H9 (cell line): Measurements from ENCODE around the gene WNT7B. TPM values are rescaled to one million over a fixed set of nuclear protein-coding genes. Genes with fewer than 3 reads are reported as not detected.
A peak's percentile ranks its signal among the peaks of the same experiment; 100 is the strongest.

Source experiments
- DNase-seq: peaks from one replicate; pipeline ENCODE4 v3.0.0-alpha.2; 2017
- H2AFZ ChIP-seq: one replicate; pipeline ENCODE4 v1.6.1; 2013; ENCODE audit warnings: mild to moderate bottlenecking, low read length, control low read depth, moderate library complexity
- H2AK5ac ChIP-seq: 2 replicates; pipeline ENCODE4 v1.6.1; 2013; ENCODE audit warnings: low read length, control low read depth, mixed read lengths; ENCODE audit not compliant: insufficient read length
- H2BK120ac ChIP-seq: one replicate; pipeline ENCODE4 v1.6.1; 2013; ENCODE audit warnings: low read depth, mild to moderate bottlenecking, low read length, control low read depth, inconsistent platforms; ENCODE audit not compliant: poor library complexity, severe bottlenecking
- H2BK12ac ChIP-seq: 2 replicates; pipeline ENCODE4 v1.6.1; 2013; ENCODE audit warnings: low read length, control low read depth, mixed read lengths, low read depth; ENCODE audit not compliant: insufficient read length
- H2BK15ac ChIP-seq: 2 replicates; pipeline ENCODE4 v1.6.1; 2013; ENCODE audit warnings: low read depth, low read length, control low read depth
- H2BK20ac ChIP-seq: one replicate; pipeline ENCODE4 v1.6.1; 2013; ENCODE audit warnings: low read depth, mild to moderate bottlenecking, low read length, control low read depth, inconsistent platforms; ENCODE audit not compliant: poor library complexity, severe bottlenecking
- H2BK5ac ChIP-seq: 2 replicates; pipeline ENCODE4 v1.6.1; 2013; ENCODE audit warnings: low read length, control low read depth, mixed read lengths; ENCODE audit not compliant: insufficient read length
- H3K14ac ChIP-seq: 2 replicates; pipeline ENCODE4 v1.6.1; 2013; ENCODE audit warnings: low read length, control low read depth; ENCODE audit not compliant: insufficient read depth
- H3K18ac ChIP-seq: 2 replicates; pipeline ENCODE4 v1.6.1; 2013; ENCODE audit warnings: low read depth, mild to moderate bottlenecking, mixed read lengths, low read length, control low read depth; ENCODE audit not compliant: insufficient read length
- H3K23ac ChIP-seq: 2 replicates; pipeline ENCODE4 v1.6.1; 2013; ENCODE audit warnings: low read length, control low read depth, mixed read lengths, low read depth; ENCODE audit not compliant: insufficient read length
- H3K23me2 ChIP-seq: 2 replicates; pipeline ENCODE4 v1.6.1; 2013; ENCODE audit warnings: low read depth, mild to moderate bottlenecking, mixed read lengths, low read length, control low read depth; ENCODE audit not compliant: insufficient read length, poor library complexity, severe bottlenecking
- H3K27ac ChIP-seq: 2 replicates; pipeline ENCODE4 v1.5.1; 2013; ENCODE audit warnings: low read length, control low read depth, mixed read lengths, low read depth; ENCODE audit not compliant: insufficient read length
- H3K27me3 ChIP-seq: 2 replicates; pipeline ENCODE4 v1.6.1; 2013; ENCODE audit warnings: low read length, control low read depth, inconsistent platforms; ENCODE audit not compliant: insufficient read depth
- H3K4ac ChIP-seq: 2 replicates; pipeline ENCODE4 v1.6.1; 2013; ENCODE audit warnings: low read depth, mild to moderate bottlenecking, control low read depth, inconsistent platforms, low read length, moderate library complexity
- H3K4me1 ChIP-seq: 2 replicates; pipeline ENCODE4 v1.6.1; 2013; ENCODE audit warnings: low read length, control low read depth, inconsistent platforms; ENCODE audit not compliant: insufficient read depth
- H3K4me2 ChIP-seq: 2 replicates; pipeline ENCODE4 v1.6.1; 2013; ENCODE audit warnings: low read length, control low read depth, mixed read lengths; ENCODE audit not compliant: insufficient read length, insufficient read depth
- H3K56ac ChIP-seq: 2 replicates; pipeline ENCODE4 v1.6.1; 2013; ENCODE audit warnings: low read depth, mild to moderate bottlenecking, mixed read lengths, low read length, control low read depth; ENCODE audit not compliant: insufficient read length
- H3K79me1 ChIP-seq: 2 replicates; pipeline ENCODE4 v1.6.1; 2013; ENCODE audit warnings: low read depth, mild to moderate bottlenecking, moderate library complexity, low read length, control low read depth, inconsistent platforms; ENCODE audit not compliant: insufficient read depth, poor library complexity, severe bottlenecking
- H3K79me2 ChIP-seq: 2 replicates; pipeline ENCODE4 v1.6.1; 2013; ENCODE audit warnings: low read length, control low read depth, inconsistent platforms; ENCODE audit not compliant: insufficient read depth
- H3K9ac ChIP-seq: 2 replicates; pipeline ENCODE4 v1.6.1; 2013; ENCODE audit warnings: low read length, control low read depth, mixed read lengths; ENCODE audit not compliant: insufficient read length; ENCODE audit errors: extremely low read depth
- H3K9me3 ChIP-seq: one replicate; pipeline ENCODE4 v1.6.1; 2013; ENCODE audit warnings: low read depth, low read length, inconsistent platforms; ENCODE audit not compliant: control insufficient read depth
- H3T11ph ChIP-seq: one replicate; pipeline ENCODE4 v1.6.1; 2013; ENCODE audit warnings: mild to moderate bottlenecking, low read length, control low read depth, inconsistent platforms
- H4K20me1 ChIP-seq: one replicate; pipeline ENCODE4 v1.6.1; 2013; ENCODE audit not compliant: control insufficient read depth, insufficient read length, insufficient read depth
- H4K5ac ChIP-seq: 2 replicates; pipeline ENCODE4 v1.6.1; 2013; ENCODE audit warnings: low read depth, mild to moderate bottlenecking, mixed read lengths, low read length, control low read depth; ENCODE audit not compliant: insufficient read length
- H4K8ac ChIP-seq: replicated peaks from 2 replicates; pipeline ENCODE4 v1.6.1; 2013; ENCODE audit warnings: low read length, control low read depth, mixed read lengths, low read depth; ENCODE audit not compliant: insufficient read length
- H4K91ac ChIP-seq: 2 replicates; pipeline ENCODE4 v1.6.1; 2013; ENCODE audit warnings: low read depth, mild to moderate bottlenecking, moderate library complexity, mixed read lengths, low read length, control low read depth; ENCODE audit not compliant: insufficient read length
- H3K27ac Mint-ChIP-seq, 3 experiments: 2 replicates in 2 of 3; 3 replicates in 1 of 3; pipeline ENCODE4 v1.8.0; 2020 to 2021; ENCODE audit warnings: mixed read lengths in 3 of 3, mild to moderate bottlenecking in 1 of 3, moderate library complexity in 1 of 3
- H3K27me3 Mint-ChIP-seq: 2 replicates; pipeline ENCODE4 v1.8.0; 2021; ENCODE audit warnings: low read depth, mild to moderate bottlenecking, moderate library complexity, mixed read lengths
- H3K36me3 Mint-ChIP-seq, 3 experiments: 2 replicates in 2 of 3; 3 replicates in 1 of 3; pipeline ENCODE4 v1.8.0; 2020 to 2021; ENCODE audit warnings: low read depth in 3 of 3, mixed read lengths in 3 of 3; ENCODE audit not compliant: insufficient read depth in 1 of 3
- H3K4me1 Mint-ChIP-seq, 2 experiments: 2 replicates each; pipeline ENCODE4 v1.8.0; 2020; ENCODE audit warnings: mixed read lengths in 2 of 2
- H3K4me3 Mint-ChIP-seq, 2 experiments: 2 replicates in 1 of 2; 3 replicates in 1 of 2; pipeline ENCODE4 v1.8.0; 2020 to 2021; ENCODE audit warnings: mild to moderate bottlenecking in 2 of 2, mixed read lengths in 2 of 2, moderate library complexity in 1 of 2
- H3K9me3 Mint-ChIP-seq, 2 experiments: 2 replicates in 1 of 2; 3 replicates in 1 of 2; pipeline ENCODE4 v1.8.0; 2020; ENCODE audit warnings: mild to moderate bottlenecking in 2 of 2, mixed read lengths in 2 of 2, moderate library complexity in 1 of 2
- CTCF ChIP-seq: fragments of 200-600 bp; sonication (generic); conservative IDR thresholded peaks from 3 replicates; pipeline ENCODE4 v1.8.0; 2021; ENCODE audit warnings: antibody characterized with exemption, mild to moderate bottlenecking
- WGBS: extraction: QIAGEN DNeasy Blood & Tissue Kit; methylation state at CpG from one replicate; pipeline ENCODE4 v1.1.7; 2013; ENCODE audit warnings: missing lambda C conversion rate, low lambda C conversion rate, mixed read lengths; ENCODE audit not compliant: insufficient read length; ENCODE audit errors: extremely low coverage; 5-methylcytosine and 5-hydroxymethylcytosine counted together
- total RNA-seq: library from RNA; stranded (reverse); gene quantifications from 2 replicates; pipeline ENCODE4 v1.2.1, GENCODE V29; 2021

The WNT7B gene
- total RNA-seq, 1 experiment from 2014 or later, result 0.09 TPM

DNA sequence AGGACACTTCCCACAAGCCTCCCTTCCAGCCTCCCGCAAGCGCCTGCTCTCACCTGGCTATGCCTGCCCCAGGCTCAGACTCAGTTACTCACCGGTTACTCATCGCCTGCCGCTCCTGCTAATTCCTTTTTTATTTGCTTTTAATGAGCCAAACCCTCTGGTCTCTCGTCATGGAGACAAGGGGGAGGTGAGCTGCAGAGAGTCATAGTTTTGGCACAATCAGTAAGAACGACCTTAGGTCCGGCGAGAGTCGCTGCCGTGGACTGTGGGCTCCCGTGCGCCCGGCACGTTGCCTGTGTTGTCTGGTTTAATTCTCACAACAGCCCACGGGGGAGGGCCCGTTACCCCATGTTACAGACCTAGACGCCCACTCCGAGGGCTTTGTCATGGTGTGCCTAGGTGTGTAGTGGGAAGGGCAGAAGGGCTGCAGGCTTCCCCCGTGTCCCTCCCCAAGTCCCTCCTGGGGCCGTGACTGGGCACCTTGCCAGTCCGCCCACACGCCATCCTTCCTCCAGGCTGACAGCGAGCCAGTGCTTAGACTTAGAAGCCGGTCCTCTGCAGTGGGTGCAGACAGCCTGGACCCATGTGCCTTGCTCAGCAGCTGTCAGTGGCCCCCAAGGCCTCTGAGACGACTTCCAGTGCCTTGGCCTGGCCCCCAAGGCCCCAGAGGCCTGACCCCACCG lies 42.2 kb downstream of the WNT7B start:
- no peaks in the 10 kb centered on the region for H3K36me3 Mint-ChIP-seq
- Histone ChIP-seq H3K4me2 (no peak overlapping the region), H3K9ac (no peak overlapping the region), H3K9me3 (no peaks in the 10 kb centered on the region), H2BK120ac (no peak overlapping the region), H4K5ac (no peak overlapping the region), H3K23me2 (no peaks in the 10 kb centered on the region), H3K18ac (no peak overlapping the region), H2AK5ac (no peak overlapping the region), H3T11ph (no peak overlapping the region), H3K27ac (no peak overlapping the region), H3K79me1 (no peaks in the 10 kb centered on the region), H2BK5ac (no peak overlapping the region), H3K56ac (no peak overlapping the region), H2BK20ac (no peak overlapping the region), H3K4ac (no peak overlapping the region), H3K14ac (no peak overlapping the region), H4K20me1 (no peaks in the 10 kb centered on the region), H3K4me1 (no peaks in the 10 kb centered on the region), H2BK15ac (no peak overlapping the region), H3K79me2 (no peaks in the 10 kb centered on the region), H3K23ac (no peak overlapping the region), H2BK12ac (no peak overlapping the region), H2AFZ (no peak overlapping the region), H4K91ac (no peak overlapping the region), H4K8ac (no peak overlapping the region), H3K27me3 (no peaks in the 10 kb centered on the region)
- H3K9me3 Mint-ChIP-seq, result no peaks in the 10 kb centered on the region; a peak in 1 of 5 replicates
- no CpG with 5 or more reads among the region's 27 CpGs for WGBS
- H3K4me1 Mint-ChIP-seq, result peaks cover 0 to 3% of the 10 kb centered on the region in 2 experiments; a peak in 1 of 4 replicates
- no peak overlapping the region for H3K4me3 Mint-ChIP-seq
- peaks cover 25% of the 10 kb centered on the region for H3K27me3 Mint-ChIP-seq
- 0 out of 7 replicates have a peak overlapping the region, but pooled peaks of 1 of the 3 experiments have one; percentile 52 for H3K27ac Mint-ChIP-seq
- TF ChIP-seq CTCF, result no peak
- DNase-seq, result no peak
